ENCODE results near the gene HSD3B7. TPM values are rescaled to one million over a fixed set of nuclear protein-coding genes. Genes with fewer than 3 reads are reported as not detected.

The HSD3B7 gene
- total and polyA plus RNA-seq, 2 of the 8 experiments (the other 6 are each of a cell fraction or from before 2014, with no cell fraction given), result 2.9 to 6.6 TPM

- H3K79me1 ChIP-seq (ENCODE audit: low read depth, low read length), result no peaks in the 10 kb centered on the region; the same call in 1 of the 2 replicates
These were observed 8.5 kb upstream of the HSD3B7 start for GRCh38 chr16:30976486-30976885.

More at GRCh38 chr16:30976486-30976885, 8.5 kb upstream of the HSD3B7 start:
- Histone ChIP-seq H2BK12ac (ENCODE audit: low read depth, low read length) (no peak overlapping the region), H4K8ac (ENCODE audit: extremely low read depth, insufficient read depth, low read length) (no peak overlapping the region), H3K4me3 (ENCODE audit: extremely low read depth in 1 of 4, insufficient read depth in 2 of 4, low read depth in 3 of 4, low read length in 4 of 4) (no peak overlapping the region), H2AFZ (ENCODE audit: low read length) (no peak overlapping the region), H2BK15ac (ENCODE audit: low read length) (no peak overlapping the region), H3K4me1 (replicated peaks in 1 of 4; ENCODE audit: control insufficient read depth in 3 of 4, insufficient read depth in 4 of 4, low read length in 3 of 4) (no peaks in the 10 kb centered on the region), H3K56ac (replicated peaks; ENCODE audit: insufficient read length, low read depth, low read length) (no peak overlapping the region), H4K91ac (replicated peaks; ENCODE audit: insufficient read length, low read length) (no peak overlapping the region), H3K36me3 (ENCODE audit: control insufficient read depth in 2 of 4, insufficient read depth in 4 of 4, low read length in 3 of 4) (peaks cover 21 to 52% (median 46%) of the 10 kb centered on the region in 4 experiments), H2BK120ac (replicated peaks; ENCODE audit: low read depth, low read length) (no peak overlapping the region), H3K4me2 (ENCODE audit: insufficient read depth in 1 of 2, low read depth in 2 of 2, low read length in 2 of 2) (no peak overlapping the region), H3K79me2 (ENCODE audit: control insufficient read depth in 1 of 2, insufficient read depth in 2 of 2, low read length in 2 of 2) (no peaks in the 10 kb centered on the region), H2AK5ac (ENCODE audit: low read depth, low read length) (no peak overlapping the region), H4K20me1 (replicated peaks in 1 of 2; ENCODE audit: control insufficient read depth in 1 of 2, insufficient read depth in 2 of 2, low read length in 2 of 2) (peaks cover 1 to 19% of the 10 kb centered on the region in 2 experiments), H3K9me3 (ENCODE audit: insufficient read depth in 2 of 2, low read depth in 1 of 2, low read length in 1 of 2) (no peaks in the 10 kb centered on the region), H2BK20ac (ENCODE audit: low read length) (no peak overlapping the region), H3K23me2 (ENCODE audit: low read depth, low read length) (peaks cover 2% of the 10 kb centered on the region; the same call in 1 of the 2 replicates), H3K27me3 (replicated peaks in 1 of 4; ENCODE audit: control insufficient read depth in 3 of 4, extremely low read depth in 1 of 4, insufficient read depth in 3 of 4, low read length in 3 of 4) (no peaks in the 10 kb centered on the region), H3K14ac (ENCODE audit: insufficient read length) (no peak overlapping the region), H3K9ac (replicated peaks in 1 of 4; ENCODE audit: extremely low read depth in 1 of 4, low read depth in 3 of 4, low read length in 3 of 4) (no peak overlapping the region), H3K23ac (ENCODE audit: insufficient read length) (no peak overlapping the region), H2BK5ac (ENCODE audit: low read depth, low read length) (no peak overlapping the region), H3K4ac (replicated peaks; ENCODE audit: insufficient read length, low read depth, low read length) (no peak overlapping the region), H4K5ac (ENCODE audit: insufficient read length, low read depth, low read length) (no peak overlapping the region), H3K18ac (ENCODE audit: extremely low read depth, low read length) (no peak overlapping the region), H3K27ac (ENCODE audit: low read depth, low read length) (no peak overlapping the region)
- no peak for FAIRE-seq
- ChIA-PET POLR2A (ENCODE audit: partially characterized antibody) (interaction anchor here (1.0 to 2.3 kb wide), 3 partner anchors 9 to 12 kb away, joined by 3 to 10 read pairs (median 9); partner anchors contain the start of gene HSD3B7), CTCF (ENCODE audit: partially characterized antibody) (interaction anchor here (0.7 to 4.7 kb wide), 8 partner anchors 8 to 124 kb away, joined by 3 to 26 read pairs (median 4); no protein-coding TSS in a partner anchor)
- DNase-seq (ENCODE audit: low read depth in 1 of 2, low spot score in 2 of 2), result no peak
- TF ChIP-seq KDM4A (IDR thresholded peaks at IDR 0.05; ENCODE audit: low read depth, low read length, severe bottlenecking) (no peak), USF2 (IDR thresholded peaks at IDR 0.05; ENCODE audit: low read length) (no peak), SIN3A (conservative IDR thresholded peaks at IDR 0.05 in 1 of 2, IDR thresholded peaks at IDR 0.05 in 1 of 2; ENCODE audit: low read depth in 1 of 2, low read length in 2 of 2) (no peak)
- 90% methylated on average over 4 of the region's 4 CpGs; no CpG with 5 or more reads in 1 of the 2 experiments for WGBS, 2 experiments (ENCODE audit: extremely low coverage in 1 of 2, insufficient coverage in 1 of 2, insufficient read length in 1 of 2, insufficient replicate concordance in 2 of 2, low coverage in 1 of 2, low lambda C conversion rate in 2 of 2, missing lambda C conversion rate in 1 of 2)

Data from H1 (cell line).